Neural cell (in vitro differentiated cells): ENCODE measurements around the gene BRD9. TPM values are rescaled to one million over a fixed set of nuclear protein-coding genes. Genes with fewer than 3 reads are reported as not detected.

Source experiments
- H2AFZ ChIP-seq: fragments of 200-600, 300-800 bp; sonication (generic), shearing (Covaris generic); 2 replicates; pipeline ENCODE4 v1.6.0; 2014; ENCODE audit warnings: low read depth, mild to moderate bottlenecking, antibody characterized with exemption, low read length, moderate library complexity
- H3F3A ChIP-seq: fragments of 200-600 bp; shearing (Covaris generic); 2 replicates; pipeline ENCODE4 v1.6.1; 2016; ENCODE audit warnings: mild to moderate bottlenecking, moderate library complexity, mixed read lengths, antibody characterized with exemption, low read length; ENCODE audit not compliant: insufficient read depth, poor library complexity, severe bottlenecking
- H3K27ac ChIP-seq: fragments of 200-600, 300-800 bp; sonication (generic), shearing (Covaris generic); 2 replicates; pipeline ENCODE4 v1.5.1; 2014; ENCODE audit warnings: mild to moderate bottlenecking, low read length, moderate library complexity
- H3K27me3 ChIP-seq: fragments of 300-800, 200-600 bp; sonication (generic), shearing (Covaris generic); 2 replicates; pipeline ENCODE4 v1.6.0; 2014; ENCODE audit warnings: mild to moderate bottlenecking, low read depth, low read length, moderate library complexity; ENCODE audit not compliant: insufficient read depth
- H3K36me3 ChIP-seq: fragments of 300-800, 200-600 bp; sonication (generic), shearing (Covaris generic); 2 replicates; pipeline ENCODE4 v1.5.1; 2014; ENCODE audit warnings: mild to moderate bottlenecking, antibody characterized with exemption, low read length, moderate library complexity; ENCODE audit not compliant: insufficient read depth
- H3K4me2 ChIP-seq: fragments of 300-800, 200-600 bp; sonication (generic), shearing (Covaris generic); 2 replicates; pipeline ENCODE4 v1.6.0; 2014; ENCODE audit warnings: mild to moderate bottlenecking, low read length
- H3K4me3 ChIP-seq: fragments of 300-800, 200-600 bp; sonication (generic), shearing (Covaris generic); 2 replicates; pipeline ENCODE4 v1.5.1; 2014; ENCODE audit warnings: mild to moderate bottlenecking, low read length, moderate library complexity
- H3K79me2 ChIP-seq: fragments of 200-600 bp; shearing (Covaris generic); replicated peaks from 2 replicates; pipeline ENCODE4 v1.6.0; 2014; ENCODE audit warnings: mild to moderate bottlenecking, low read length, moderate library complexity; ENCODE audit not compliant: insufficient read depth
- H3K9ac ChIP-seq: fragments of 300-800, 200-600 bp; sonication (generic), shearing (Covaris generic); 2 replicates; pipeline ENCODE4 v1.6.1; 2016; ENCODE audit warnings: mild to moderate bottlenecking, low read length, mixed read lengths
- H3K9me2 ChIP-seq: fragments of 200-600 bp; shearing (Covaris generic); 2 replicates; pipeline ENCODE4 v1.6.1; 2016; ENCODE audit warnings: mild to moderate bottlenecking, low read length, mixed read lengths; ENCODE audit not compliant: insufficient read depth
- H3K9me3 ChIP-seq: fragments of 200-600, 300-800 bp; sonication (generic), shearing (Covaris generic); 2 replicates; pipeline ENCODE4 v1.6.1; 2016; ENCODE audit warnings: mild to moderate bottlenecking, mixed run types, low read length, moderate library complexity, mixed read lengths
- H4K20me1 ChIP-seq: fragments of 200-600 bp; shearing (Covaris generic); 2 replicates; pipeline ENCODE4 v1.6.1; 2016; ENCODE audit warnings: mild to moderate bottlenecking, mixed run types; ENCODE audit not compliant: insufficient read depth
- CTCF ChIP-seq: fragments of 450-650 bp; IDR thresholded peaks from 2 replicates; pipeline ENCODE4 v1.5.1; 2014; ENCODE audit warnings: antibody characterized with exemption, mild to moderate bottlenecking, moderate library complexity; ENCODE audit not compliant: poor library complexity, severe bottlenecking
- EP300 ChIP-seq: fragments of 450-650 bp; conservative IDR thresholded peaks from 2 replicates; pipeline ENCODE4 v1.6.1; 2014; ENCODE audit warnings: antibody characterized with exemption, mild to moderate bottlenecking, moderate library complexity; ENCODE audit not compliant: poor library complexity, severe bottlenecking
- EZH2 ChIP-seq: fragments of 200-600, 300-800 bp; shearing (Covaris generic), sonication (generic); IDR thresholded peaks from 2 replicates; pipeline ENCODE4 v1.6.1; 2014; ENCODE audit warnings: antibody characterized with exemption, low read length, borderline replicate concordance, mild to moderate bottlenecking; ENCODE audit not compliant: insufficient read depth, poor library complexity, severe bottlenecking
- MXI1 ChIP-seq: fragments of 450-650 bp; conservative IDR thresholded peaks from 2 replicates; pipeline ENCODE4 v1.6.1; 2014; ENCODE audit warnings: antibody characterized with exemption, mild to moderate bottlenecking; ENCODE audit not compliant: poor library complexity, severe bottlenecking
- POLR2AphosphoS5 ChIP-seq: IDR thresholded peaks from 2 replicates; pipeline ENCODE4 v1.6.1; 2012
- RAD21 ChIP-seq: fragments of 450-650 bp; conservative IDR thresholded peaks from 2 replicates; pipeline ENCODE4 v1.6.1; 2014; ENCODE audit warnings: antibody characterized with exemption, mild to moderate bottlenecking, moderate library complexity
- REST ChIP-seq: IDR thresholded peaks from 2 replicates; pipeline ENCODE4 v1.6.1; 2012; ENCODE audit warnings: borderline replicate concordance
- SMC3 ChIP-seq: fragments of 450-650 bp; conservative IDR thresholded peaks from 2 replicates; pipeline ENCODE4 v1.6.1; 2014; ENCODE audit warnings: antibody characterized with exemption, mild to moderate bottlenecking, moderate library complexity; ENCODE audit not compliant: poor library complexity
- polyA plus RNA-seq: library from polyadenylated mRNA; depleted of rRNA; stranded (reverse); fragments of >200 nt; gene quantifications from 2 replicates; pipeline ENCODE4 v1.2.3, GENCODE V29; 2014

BRD9 gene
- polyA plus RNA-seq, 1 donor from 2014 or later, result 50.4 TPM

GRCh38 chr5:862367-863243 is 30.0 kb downstream of the BRD9 start:
- H3K36me3 ChIP-seq, result no peaks in the 10 kb centered on the region
- H3K9ac ChIP-seq, result no peak overlapping the region
- H2AFZ ChIP-seq, result no peak overlapping the region
- H4K20me1 ChIP-seq, result no peaks in the 10 kb centered on the region
- no peak overlapping the region for H3K27ac ChIP-seq
- H3K4me3 ChIP-seq, result no peak overlapping the region
- H3K4me2 ChIP-seq, result no peak overlapping the region
- no peaks in the 10 kb centered on the region for H3K79me2 ChIP-seq
- H3F3A ChIP-seq, result no peaks in the 10 kb centered on the region
- no peaks in the 10 kb centered on the region for H3K9me2 ChIP-seq
- no peaks in the 10 kb centered on the region for H3K9me3 ChIP-seq
- H3K27me3 ChIP-seq, result no peaks in the 10 kb centered on the region
- TF ChIP-seq EP300 (no peak), EZH2 (no peak), MXI1 (no peak), SMC3 (no peak), RAD21 (no peak), REST (no peak), CTCF (no peak)

GRCh38 chr5:861442-862366 is 30.9 kb downstream of the BRD9 start:
- TF ChIP-seq REST (no peak), POLR2AphosphoS5 (peak; percentile 8), CTCF (no peak)
- no peak overlapping the region for H3K4me3 ChIP-seq
- H3K9me2 ChIP-seq, result no peaks in the 10 kb centered on the region
- H3F3A ChIP-seq, result no peaks in the 10 kb centered on the region
- H3K27ac ChIP-seq, result no peak overlapping the region
- H3K9me3 ChIP-seq, result no peaks in the 10 kb centered on the region
- no peaks in the 10 kb centered on the region for H3K36me3 ChIP-seq
- no peak overlapping the region for H3K4me2 ChIP-seq
- no peaks in the 10 kb centered on the region for H3K27me3 ChIP-seq
- no peak overlapping the region for H2AFZ ChIP-seq
- H3K9ac ChIP-seq, result no peak overlapping the region
- H4K20me1 ChIP-seq, result no peaks in the 10 kb centered on the region
- no peaks in the 10 kb centered on the region for H3K79me2 ChIP-seq
